Activated CD8-positive, alpha-beta T cell treated with anti-CD3 and anti-CD28 coated beads for 36 hours (primary cell): Measurements from ENCODE around the gene AXIN1. TPM values are rescaled to one million over a fixed set of nuclear protein-coding genes. Genes with fewer than 3 reads are reported as not detected.

Experiments
- ATAC-seq: fragments of 200-7000 bp; cut with Tn5 transposase; one replicate; pipeline ENCODE4 v1.10.0; 2021; ENCODE audit warnings: mild to moderate bottlenecking, moderate library complexity
- CTCF ChIA-PET: fragments of 350-600 bp; sonication (Branson Sonifier 250); formaldehyde crosslinking; loops from one replicate; lab custom pipeline; 2021; ENCODE audit warnings: antibody characterized with exemption; lab: Charles Lee
- POLR2A ChIA-PET: fragments of 350-600 bp; sonication (Branson Sonifier 250); formaldehyde crosslinking; loops from one replicate; lab custom pipeline; 2021; ENCODE audit warnings: antibody characterized with exemption; lab: Charles Lee
- DNase-seq: peaks from one replicate; pipeline ENCODE4 v3.0.0-alpha.2; 2020
- H3K27ac Mint-ChIP-seq: one replicate; pipeline ENCODE4 v1.8.0; 2021; ENCODE audit warnings: mild to moderate bottlenecking, mixed read lengths
- H3K27me3 Mint-ChIP-seq: one replicate; pipeline ENCODE4 v1.8.0; 2021; ENCODE audit warnings: mixed read lengths
- H3K36me3 Mint-ChIP-seq: one replicate; pipeline ENCODE4 v1.8.0; 2021; ENCODE audit warnings: low read depth, mixed read lengths
- H3K4me1 Mint-ChIP-seq: one replicate; pipeline ENCODE4 v1.8.0; 2021; ENCODE audit warnings: low read depth, mixed read lengths
- H3K4me3 Mint-ChIP-seq: one replicate; pipeline ENCODE4 v1.8.0; 2021; ENCODE audit warnings: mild to moderate bottlenecking, moderate library complexity, mixed read lengths
- H3K9me3 Mint-ChIP-seq: one replicate; pipeline ENCODE4 v1.8.0; 2021; ENCODE audit warnings: mixed read lengths
- intact Hi-C: fragments of 100-400 bp; cut with micrococcal nuclease; formaldehyde crosslinking; loops from one replicate; pipeline ENCODE4 v1.10.0; 2022
- total RNA-seq, 2 experiments: library from RNA; stranded (reverse); gene quantifications; one replicate each; pipeline ENCODE4 v1.2.3, GENCODE V29; 2021
- TF ChIP-seq, protein P1 (sequence below): fragments of 200-600 bp; IDR thresholded peaks from one replicate; pipeline ENCODE4 v1.8.0; 2022; ENCODE audit warnings: antibody characterized with exemption, mild to moderate bottlenecking

Gene AXIN1
- total RNA-seq, 2 experiments from 2014 or later = 24.1 to 24.9 TPM

DNA sequence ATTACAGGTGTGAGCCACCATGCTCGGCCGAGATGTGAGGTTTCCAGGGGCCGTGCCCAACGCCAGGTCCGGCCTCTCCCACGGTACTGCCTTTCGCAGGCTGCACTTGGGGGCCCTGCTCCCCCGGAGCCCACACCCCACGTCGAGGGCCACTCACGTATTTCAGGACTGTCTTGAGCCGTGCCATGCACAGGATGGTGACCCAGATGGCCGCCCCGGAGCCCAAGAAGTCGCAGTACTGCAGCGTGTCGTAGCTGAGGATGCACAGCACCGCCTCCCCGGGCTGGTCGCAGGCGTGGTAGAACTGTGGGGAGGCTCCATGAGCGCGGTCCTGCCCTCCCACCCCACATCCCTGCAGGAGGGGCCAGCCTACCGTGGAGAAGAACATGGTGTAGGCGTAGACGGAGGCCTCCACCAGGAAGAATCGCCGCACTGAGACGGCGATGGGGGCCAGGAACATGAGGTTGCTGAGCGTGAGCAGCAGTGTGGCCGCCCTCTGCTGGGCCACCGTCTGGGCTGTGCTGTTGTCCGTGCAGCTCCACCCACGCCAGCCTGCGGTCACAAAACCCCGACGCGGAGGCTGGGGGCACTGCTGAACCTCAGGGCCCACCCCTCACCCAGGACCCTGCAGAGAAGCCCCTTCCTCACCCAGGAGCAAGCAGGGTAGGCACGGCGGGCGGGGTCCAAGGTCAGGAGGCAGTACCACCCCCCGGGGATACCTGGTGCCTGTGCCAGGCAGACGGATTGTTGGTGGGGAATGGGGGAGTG is 21.5 kb upstream of the AXIN1 start:
- intact Hi-C loops = no loop called here
- H3K4me1 Mint-ChIP-seq = peaks cover 13% of the 10 kb centered on the region
- TF ChIP-seq, protein P1, sequence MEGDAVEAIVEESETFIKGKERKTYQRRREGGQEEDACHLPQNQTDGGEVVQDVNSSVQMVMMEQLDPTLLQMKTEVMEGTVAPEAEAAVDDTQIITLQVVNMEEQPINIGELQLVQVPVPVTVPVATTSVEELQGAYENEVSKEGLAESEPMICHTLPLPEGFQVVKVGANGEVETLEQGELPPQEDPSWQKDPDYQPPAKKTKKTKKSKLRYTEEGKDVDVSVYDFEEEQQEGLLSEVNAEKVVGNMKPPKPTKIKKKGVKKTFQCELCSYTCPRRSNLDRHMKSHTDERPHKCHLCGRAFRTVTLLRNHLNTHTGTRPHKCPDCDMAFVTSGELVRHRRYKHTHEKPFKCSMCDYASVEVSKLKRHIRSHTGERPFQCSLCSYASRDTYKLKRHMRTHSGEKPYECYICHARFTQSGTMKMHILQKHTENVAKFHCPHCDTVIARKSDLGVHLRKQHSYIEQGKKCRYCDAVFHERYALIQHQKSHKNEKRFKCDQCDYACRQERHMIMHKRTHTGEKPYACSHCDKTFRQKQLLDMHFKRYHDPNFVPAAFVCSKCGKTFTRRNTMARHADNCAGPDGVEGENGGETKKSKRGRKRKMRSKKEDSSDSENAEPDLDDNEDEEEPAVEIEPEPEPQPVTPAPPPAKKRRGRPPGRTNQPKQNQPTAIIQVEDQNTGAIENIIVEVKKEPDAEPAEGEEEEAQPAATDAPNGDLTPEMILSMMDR = no peak
- H3K27ac Mint-ChIP-seq = no peak overlapping the region
- peaks cover 10% of the 10 kb centered on the region for H3K36me3 Mint-ChIP-seq
- CTCF ChIA-PET = no interaction called here
- POLR2A ChIA-PET = no interaction called here
- H3K27me3 Mint-ChIP-seq = no peaks in the 10 kb centered on the region
- no peak overlapping the region for H3K4me3 Mint-ChIP-seq
- no peaks in the 10 kb centered on the region for H3K9me3 Mint-ChIP-seq
- no peak for ATAC-seq
- no peak for DNase-seq

DNA sequence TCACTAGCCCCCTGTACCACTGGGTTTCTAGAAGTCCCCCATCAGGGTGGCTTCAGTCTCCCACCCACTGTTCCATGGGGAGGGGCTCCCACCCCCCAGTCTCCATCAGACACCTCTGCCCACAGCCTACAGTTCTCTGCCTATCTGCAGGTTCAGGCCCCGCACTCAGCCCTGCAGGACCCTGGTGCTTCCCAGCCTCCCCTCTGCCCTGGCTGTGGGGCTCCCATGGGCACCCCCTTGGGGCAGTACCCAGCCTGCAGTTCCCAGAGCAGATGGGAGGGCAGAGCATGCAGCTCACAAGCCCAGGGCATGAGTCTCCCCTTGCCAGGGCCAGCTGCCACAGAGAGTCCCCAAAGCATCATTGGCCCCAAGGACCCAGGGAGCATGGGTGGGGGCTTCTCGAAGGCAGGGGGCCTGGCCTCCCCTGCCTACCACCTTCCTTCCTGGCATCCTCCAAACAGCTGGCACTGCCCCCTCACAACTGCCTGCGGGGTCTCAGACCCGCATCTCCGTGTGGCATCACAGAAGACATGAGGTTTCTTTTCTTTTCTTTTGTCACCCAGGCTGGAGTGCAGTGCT is 20.6 kb upstream of the AXIN1 start:
- no peaks in the 10 kb centered on the region for H3K9me3 Mint-ChIP-seq
- peaks cover 13% of the 10 kb centered on the region for H3K4me1 Mint-ChIP-seq
- H3K4me3 Mint-ChIP-seq = no peak overlapping the region
- TF ChIP-seq, protein P1 = no peak
- POLR2A ChIA-PET = no interaction called here
- DNase-seq (no peak), ATAC-seq (no peak)
- intact Hi-C loops = no loop called here
- peaks cover 13% of the 10 kb centered on the region for H3K36me3 Mint-ChIP-seq
- no peaks in the 10 kb centered on the region for H3K27me3 Mint-ChIP-seq
- CTCF ChIA-PET = no interaction called here
- H3K27ac Mint-ChIP-seq = no peak overlapping the region

DNA sequence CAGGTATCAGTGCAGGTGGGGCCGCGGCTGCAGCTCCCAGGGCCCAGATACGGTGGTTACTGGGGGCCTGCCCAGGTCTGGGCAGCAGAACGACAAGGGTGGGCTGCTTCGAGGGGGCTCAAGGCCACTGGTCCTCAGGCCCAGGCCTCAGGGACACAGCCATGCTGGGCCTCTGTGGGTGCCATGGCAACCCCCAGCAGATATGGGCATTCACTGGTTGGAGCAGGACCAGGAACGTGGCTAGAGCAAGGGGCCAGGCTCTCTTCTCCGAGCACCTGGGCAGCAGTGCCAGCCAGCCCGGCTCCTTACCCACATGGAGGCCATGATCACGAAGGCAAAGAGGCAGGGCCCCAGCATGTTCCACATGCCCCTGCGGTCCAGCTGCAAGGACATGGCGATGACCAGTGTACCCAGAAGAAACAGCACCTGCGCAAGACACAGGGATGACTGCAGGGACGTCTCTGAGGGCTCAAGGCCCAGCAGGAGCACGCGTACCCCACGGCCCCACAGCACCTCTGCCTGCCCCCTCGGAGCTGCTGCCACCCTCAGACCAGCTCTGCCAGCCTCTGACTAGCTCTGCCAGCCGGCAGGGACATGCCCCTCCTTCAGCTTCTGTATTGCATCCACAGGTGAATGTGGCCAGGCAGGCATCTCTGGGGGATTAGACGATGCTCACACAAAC is 19.9 kb upstream of the AXIN1 start:
- no peak overlapping the region for H3K4me3 Mint-ChIP-seq
- POLR2A ChIA-PET = interaction anchor here (1.8 kb wide), 1 partner anchor 9 kb away, joined by 6 read pairs; no protein-coding TSS in a partner anchor
- no peak for ATAC-seq

DNA sequence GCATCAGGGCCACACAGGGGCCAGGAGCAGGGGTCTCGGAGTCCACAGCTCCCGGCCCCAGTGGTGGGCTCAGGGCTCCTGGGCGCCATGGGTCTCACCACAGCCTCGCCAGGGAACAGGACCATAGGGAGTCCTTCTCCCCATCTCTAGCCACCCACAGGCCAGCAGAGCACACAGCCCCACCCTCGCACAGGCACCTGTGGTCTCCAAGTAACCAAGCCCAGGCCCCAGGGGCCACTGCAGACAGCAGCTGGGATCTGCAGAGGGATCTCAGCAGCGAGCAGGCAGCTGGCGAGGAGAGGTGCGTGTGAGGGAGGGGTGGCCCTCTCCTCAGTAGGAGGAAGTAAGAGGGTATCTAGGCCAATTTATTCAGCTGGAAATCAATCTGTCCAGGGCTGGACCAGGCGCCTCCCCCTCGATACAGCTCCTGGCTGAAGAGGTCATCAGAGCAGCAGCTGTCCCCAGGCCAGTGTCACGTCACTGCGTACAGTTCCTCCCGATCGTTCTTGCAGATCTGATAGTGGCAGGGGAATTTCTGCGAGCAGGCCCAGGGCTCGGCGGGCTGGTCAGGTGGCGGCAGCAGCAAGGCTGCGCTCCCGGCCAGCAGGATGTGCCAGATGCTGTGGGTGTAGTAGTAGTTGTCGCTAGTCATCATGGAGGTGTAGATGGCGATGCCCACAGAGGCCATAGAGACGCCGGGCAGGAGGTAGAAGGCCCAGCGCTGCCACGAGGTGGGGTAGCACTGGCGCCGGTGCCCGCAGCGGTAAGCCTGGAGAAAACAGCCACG is 19.2 kb upstream of the AXIN1 start:
- no peaks in the 10 kb centered on the region for H3K9me3 Mint-ChIP-seq
- no peak overlapping the region for H3K4me3 Mint-ChIP-seq
- H3K27ac Mint-ChIP-seq = peak overlapping the region; percentile 73
- H3K27me3 Mint-ChIP-seq = no peaks in the 10 kb centered on the region
- peaks cover 13% of the 10 kb centered on the region for H3K4me1 Mint-ChIP-seq
- DNase-seq (no peak), ATAC-seq (no peak)
- intact Hi-C loops = no loop called here
- peaks cover 16% of the 10 kb centered on the region for H3K36me3 Mint-ChIP-seq
- TF ChIP-seq, protein P1 = no peak
- CTCF ChIA-PET = interaction anchor here (1.3 kb wide), 1 partner anchor 306 kb away, joined by 3 read pairs; no protein-coding TSS in a partner anchor
- POLR2A ChIA-PET = interaction anchor here (1.0 to 1.8 kb wide), 3 partner anchors 9 to 17 kb away, joined by 3 to 6 read pairs (median 5); no protein-coding TSS in a partner anchor

More for the DNA sequence above, 19.9 kb upstream of the AXIN1 start:
- Mint-ChIP-seq H3K27me3 (no peaks in the 10 kb centered on the region), H3K9me3 (no peaks in the 10 kb centered on the region), H3K27ac (no peak overlapping the region), H3K4me1 (peaks cover 13% of the 10 kb centered on the region), H3K36me3 (peaks cover 13% of the 10 kb centered on the region)
- no peak for DNase-seq
- TF ChIP-seq, protein P1 = no peak
- CTCF ChIA-PET = no interaction called here
- intact Hi-C loops = no loop called here
